ENCODE results near the gene KRTAP10-11.
"Not testable (repeated sequence)": the region's sequence is repeated elsewhere in the genome, so short reads cannot be mapped to it uniquely, and the experiment has no call there.

KRTAP10-11 gene, protein sequence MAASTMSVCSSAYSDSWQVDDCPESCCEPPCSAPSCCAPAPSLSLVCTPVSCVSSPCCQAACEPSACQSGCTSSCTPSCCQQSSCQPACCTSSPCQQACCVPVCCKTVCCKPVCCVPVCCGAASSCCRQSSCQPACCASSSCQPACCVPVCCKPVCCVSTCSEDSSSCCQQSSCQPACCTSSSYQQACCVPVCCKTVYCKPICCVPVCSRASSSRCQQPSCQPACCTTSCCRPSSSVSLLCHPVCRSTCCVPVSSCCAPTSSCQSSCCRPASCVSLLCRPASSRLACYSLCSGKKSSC

DNA sequence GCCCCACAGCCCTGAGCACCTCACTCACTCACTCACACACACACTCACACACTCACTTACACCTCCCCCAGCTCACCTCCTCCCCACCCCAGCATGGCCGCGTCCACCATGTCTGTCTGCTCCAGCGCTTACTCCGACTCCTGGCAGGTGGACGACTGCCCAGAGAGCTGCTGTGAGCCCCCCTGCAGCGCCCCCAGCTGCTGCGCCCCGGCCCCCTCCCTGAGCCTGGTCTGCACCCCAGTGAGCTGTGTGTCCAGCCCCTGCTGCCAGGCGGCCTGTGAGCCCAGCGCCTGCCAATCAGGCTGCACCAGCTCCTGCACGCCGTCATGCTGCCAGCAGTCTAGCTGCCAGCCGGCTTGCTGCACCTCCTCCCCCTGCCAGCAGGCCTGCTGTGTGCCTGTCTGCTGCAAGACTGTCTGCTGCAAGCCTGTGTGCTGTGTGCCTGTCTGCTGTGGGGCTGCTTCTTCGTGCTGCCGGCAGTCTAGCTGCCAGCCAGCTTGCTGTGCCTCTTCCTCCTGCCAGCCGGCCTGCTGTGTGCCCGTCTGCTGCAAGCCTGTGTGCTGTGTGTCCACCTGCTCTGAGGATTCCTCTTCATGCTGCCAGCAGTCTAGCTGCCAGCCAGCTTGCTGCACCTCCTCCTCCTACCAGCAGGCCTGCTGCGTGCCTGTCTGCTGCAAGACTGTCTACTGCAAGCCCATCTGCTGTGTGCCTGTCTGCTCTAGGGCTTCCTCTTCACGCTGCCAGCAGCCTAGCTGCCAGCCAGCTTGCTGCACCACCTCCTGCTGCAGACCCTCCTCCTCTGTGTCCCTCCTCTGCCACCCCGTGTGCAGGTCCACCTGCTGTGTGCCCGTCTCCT lies at the start of gene KRTAP10-11:
KRTAP10-11 (plus strand) TSS at position 49 of the 856 bp plus-strand sequence; CDS start at position 94, 45 bp downstream.
- DNase-seq = not testable (repeated sequence)

DNA sequence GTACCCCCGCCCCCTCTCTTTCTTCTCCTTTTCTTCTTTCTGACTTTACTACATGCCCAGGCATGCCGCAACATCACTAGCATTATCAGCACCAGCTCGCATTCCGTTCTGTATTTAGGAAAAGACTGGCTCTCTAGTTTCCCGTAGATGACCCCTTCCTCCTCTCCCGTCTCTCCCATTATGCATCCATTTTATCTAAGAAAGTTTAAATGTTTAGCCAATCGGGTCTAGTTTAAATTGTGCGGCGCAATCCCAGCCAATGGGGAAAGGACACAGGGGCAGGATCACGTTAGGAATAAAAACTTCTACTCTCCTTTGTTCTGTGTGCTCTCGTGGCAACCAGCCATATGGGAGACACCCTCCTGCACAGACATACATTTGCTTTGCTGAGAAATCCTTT lies 48.2 kb upstream of the KRTAP10-11 start:
- no peak for DNase-seq

DNA sequence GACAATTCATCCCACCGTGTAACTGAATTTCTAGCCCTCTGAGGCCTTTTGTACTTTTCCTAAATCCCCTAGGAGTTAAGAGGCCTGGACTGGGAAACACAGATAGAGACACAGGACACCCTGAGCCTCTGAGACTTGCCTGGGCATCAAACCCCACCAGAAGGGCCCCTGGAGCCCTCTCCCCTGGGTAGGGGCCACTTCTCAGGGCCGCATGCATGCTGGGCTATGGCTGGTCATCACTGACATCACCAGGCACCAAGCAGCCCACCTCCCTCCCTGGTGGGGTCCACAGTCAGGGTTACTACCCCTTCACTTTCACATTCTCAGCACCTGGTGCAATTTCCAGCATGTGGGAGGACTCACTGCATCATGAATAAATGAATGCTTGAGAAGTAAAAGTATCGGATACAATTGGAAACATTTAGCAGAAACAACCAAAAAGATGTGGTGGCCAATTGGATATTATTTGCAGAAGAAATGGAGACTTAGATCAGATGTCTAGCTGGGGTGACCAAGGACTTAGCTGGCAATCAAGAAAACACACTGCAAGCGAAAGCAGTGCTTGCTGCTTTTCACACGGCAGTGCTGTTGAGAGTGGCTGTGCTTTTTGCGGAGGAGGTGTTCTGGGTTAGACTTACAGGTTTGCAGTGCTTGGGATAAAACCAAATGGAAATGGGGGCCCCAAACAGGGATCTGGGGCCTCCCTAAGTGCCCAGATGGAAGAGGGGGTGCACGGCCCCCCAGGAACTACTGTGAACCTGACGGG lies 46.8 kb upstream of the KRTAP10-11 start:
- DNase-seq = no peak

DNA sequence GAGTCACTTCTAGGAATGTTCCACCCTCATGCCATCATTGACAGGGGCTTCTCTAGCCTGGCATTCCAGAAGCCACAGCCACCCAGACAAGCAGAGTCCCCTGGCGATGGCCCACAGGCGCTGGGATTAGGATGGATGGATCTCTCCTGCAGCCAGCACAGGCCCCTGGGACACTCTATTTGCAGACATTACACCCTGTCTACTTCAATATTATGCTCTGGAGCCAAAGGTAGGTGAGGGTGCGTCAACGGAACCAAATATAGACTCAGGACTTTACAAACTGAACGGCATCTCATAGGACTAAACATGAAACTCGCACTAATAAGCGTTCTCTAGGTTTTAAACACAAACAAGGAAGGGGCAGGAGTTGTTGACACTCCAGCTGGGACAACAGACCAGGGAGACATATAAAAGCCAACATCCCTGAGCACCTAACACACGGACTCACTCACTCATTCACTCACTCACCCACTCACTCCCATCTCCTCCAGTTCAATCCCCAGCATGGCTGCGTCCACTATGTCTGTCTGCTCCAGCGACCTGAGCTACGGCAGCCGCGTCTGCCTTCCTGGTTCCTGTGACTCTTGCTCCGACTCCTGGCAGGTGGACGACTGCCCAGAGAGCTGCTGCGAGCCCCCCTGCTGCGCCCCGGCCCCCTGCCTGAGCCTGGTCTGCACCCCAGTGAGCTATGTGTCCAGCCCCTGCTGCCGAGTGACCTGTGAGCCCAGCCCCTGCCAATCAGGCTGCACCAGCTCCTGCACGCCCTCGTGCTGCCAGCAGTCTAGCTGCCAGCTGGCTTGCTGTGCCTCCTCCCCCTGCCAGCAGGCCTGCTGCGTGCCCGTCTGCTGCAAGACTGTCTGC lies 45.9 kb upstream of the KRTAP10-11 start, which contains the start of gene KRTAP10-7:
KRTAP10-7 (plus strand) TSS at position 480 of the 861 bp plus-strand sequence; CDS start at position 505, 25 bp downstream.
- DNase-seq = not testable (repeated sequence)

DNA sequence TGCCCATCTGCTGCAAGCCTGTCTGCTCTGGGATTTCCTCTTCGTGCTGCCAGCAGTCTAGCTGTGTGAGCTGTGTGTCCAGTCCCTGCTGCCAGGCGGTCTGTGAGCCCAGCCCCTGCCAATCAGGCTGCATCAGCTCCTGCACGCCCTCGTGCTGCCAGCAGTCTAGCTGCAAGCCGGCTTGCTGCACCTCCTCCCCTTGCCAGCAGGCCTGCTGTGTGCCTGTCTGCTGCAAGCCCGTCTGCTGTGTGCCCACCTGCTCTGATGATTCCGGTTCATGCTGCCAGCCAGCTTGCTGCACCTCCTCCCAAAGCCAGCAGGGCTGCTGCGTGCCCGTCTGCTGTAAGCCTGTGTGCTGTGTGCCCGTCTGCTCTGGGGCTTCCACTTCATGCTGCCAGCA lies 45.1 kb upstream of the KRTAP10-11 start:
- DNase-seq = not testable (repeated sequence)

DNA sequence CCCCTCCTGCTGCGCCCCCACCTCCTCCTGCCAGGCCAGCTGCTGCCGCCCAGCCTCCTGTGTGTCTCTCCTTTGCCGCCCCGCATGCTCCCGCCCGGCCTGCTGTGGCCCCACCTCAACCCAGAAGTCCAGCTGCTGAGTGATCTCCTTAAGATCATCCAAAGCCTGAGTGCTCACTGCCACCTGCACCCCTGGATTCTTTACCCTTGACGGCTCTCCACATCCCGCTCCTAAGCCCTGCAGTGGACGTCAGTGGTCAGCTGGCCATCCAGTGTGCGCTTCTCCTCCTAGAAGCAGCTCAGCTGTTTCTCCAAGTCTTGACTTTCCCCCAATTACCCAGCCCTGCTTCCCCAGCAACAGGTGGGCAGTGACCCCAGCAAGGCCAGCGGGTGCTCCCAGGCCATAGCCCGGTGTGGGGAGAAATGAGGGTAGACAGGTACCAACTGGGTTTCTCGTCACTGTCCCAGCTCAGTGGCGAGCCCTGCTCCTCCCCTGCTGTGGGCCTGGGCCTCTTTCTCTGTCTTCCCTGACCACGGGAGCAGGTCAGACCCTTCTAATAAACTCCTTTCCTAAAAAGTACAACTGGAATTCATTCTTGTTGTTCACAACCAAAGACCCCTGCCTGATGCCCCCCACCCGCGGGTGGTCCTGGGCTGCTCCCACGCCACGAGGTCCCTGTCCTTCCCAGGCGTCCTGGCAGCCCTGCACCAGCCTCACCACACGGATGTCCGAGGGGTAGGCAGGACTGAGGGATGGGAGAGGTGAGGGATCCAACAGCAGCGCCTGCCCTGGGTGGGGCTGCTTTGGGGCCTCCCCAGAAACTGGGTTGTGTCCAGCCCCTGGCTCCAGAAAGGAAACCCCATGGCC lies 44.4 kb upstream of the KRTAP10-11 start:
- no peak for DNase-seq

DNA sequence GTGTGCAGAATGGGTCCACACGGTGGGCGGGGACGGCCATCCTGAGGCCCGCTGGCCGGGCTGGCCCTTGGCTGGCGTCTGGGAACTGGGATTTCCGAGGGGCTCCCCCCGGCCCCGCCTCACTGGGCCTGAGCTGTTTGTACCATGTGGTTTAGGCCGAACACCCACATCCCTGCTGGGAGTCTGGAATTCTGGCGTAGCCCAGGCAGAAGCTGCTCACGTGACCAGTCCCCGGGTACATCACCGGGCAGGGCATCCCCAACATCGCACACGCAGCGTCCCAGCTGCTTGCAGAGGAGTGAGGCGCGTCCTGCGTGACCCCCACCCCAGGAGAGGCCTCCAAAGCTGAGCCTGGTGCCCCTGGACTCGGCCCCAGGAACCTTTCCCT lies 43.8 kb upstream of the KRTAP10-11 start:
- DNase-seq = no peak

DNA sequence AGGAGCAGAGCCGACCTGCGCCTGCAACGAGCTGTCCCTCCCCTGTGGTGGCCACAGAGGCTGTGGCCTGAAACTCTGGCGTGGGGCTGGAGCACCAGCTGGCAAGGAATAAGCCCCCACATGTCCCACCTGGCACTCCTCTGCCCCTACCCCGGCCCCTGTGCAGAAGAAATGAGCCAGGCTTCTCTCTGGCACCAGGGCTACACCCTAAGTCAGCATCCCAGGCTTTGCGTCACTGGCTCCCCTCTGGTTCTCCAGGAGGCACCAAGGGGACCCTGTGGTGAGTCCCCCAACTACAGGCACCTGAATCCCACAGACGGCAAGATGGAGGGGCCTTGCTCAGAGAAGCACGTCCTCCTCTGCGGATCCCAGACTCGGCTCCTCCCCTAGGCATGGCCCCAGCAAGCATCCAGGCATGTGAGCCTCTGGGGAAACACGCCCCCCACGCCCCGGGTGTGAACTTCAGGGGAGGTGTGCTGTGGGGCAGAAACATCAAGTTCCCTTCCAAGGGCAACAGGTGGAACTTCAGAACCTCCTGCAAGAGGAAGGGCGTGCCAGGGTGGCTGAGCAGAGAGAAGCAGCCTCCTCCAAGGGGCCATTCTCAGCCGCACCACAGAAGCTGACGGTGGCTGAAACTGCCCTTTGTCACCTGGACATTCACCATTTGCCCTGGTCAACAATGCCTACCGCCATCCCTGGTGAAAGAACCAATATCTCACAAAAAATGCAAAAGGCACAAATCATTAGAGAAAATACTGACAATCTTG lies 42.9 kb upstream of the KRTAP10-11 start:
- no peak for DNase-seq

DNA sequence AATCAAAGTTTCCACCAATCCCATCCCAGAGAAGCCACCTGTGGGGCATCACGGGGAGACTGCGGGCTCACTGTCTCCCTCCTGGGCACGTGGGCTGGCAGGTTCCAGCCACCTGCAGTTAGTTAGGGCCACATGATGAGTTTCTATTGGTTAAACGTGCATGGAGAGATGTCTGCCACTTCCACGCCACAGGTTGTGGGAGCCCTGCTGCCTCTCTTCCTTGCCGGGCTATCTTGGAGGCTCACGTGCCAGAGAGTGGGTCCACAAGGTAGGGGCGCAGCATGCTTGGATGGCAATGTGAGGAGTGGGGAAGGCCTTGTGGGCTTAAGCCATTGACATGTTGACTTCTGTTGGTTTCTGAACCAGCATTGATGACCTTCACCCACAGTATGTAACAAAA lies 42.3 kb upstream of the KRTAP10-11 start:
- DNase-seq = no peak

DNA sequence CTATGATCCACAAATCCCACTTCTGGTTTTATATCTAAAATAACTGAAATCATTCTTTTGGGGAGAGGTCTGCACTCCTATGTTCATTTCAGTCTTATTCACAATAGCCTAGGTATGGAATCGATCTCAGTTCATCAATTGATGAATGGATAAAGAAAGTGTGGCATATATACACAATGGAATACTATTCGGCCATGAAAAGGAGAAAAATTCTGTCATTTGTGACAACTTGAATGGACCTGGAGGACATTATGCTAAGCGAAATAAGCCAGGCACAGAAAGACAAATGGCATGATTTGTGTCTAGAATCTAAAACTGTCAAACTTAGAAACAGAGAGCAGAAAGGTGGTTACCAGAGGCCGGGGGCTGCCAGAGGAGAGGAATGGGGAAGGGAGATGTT lies 39.7 kb upstream of the KRTAP10-11 start:
- no peak for DNase-seq

DNA sequence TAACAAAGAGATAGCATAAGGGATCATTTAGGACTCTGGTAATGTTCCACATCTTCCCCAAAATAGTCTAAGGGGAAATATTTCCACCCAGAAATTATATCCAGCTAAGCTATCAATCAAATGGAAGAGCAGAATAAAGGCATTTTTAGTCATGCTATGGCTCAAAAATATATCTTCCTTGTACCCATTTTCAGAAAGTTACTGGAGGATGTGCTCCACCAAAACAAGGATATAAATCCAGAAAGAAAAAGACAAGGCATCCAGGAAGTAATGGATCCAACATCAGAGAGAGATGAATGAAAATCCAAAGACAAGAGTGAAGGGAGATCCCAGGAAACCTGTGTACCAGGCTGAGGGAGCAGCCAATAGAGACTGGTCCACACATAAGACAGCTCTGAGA lies 37.0 kb upstream of the KRTAP10-11 start:
- DNase-seq = no peak

DNA sequence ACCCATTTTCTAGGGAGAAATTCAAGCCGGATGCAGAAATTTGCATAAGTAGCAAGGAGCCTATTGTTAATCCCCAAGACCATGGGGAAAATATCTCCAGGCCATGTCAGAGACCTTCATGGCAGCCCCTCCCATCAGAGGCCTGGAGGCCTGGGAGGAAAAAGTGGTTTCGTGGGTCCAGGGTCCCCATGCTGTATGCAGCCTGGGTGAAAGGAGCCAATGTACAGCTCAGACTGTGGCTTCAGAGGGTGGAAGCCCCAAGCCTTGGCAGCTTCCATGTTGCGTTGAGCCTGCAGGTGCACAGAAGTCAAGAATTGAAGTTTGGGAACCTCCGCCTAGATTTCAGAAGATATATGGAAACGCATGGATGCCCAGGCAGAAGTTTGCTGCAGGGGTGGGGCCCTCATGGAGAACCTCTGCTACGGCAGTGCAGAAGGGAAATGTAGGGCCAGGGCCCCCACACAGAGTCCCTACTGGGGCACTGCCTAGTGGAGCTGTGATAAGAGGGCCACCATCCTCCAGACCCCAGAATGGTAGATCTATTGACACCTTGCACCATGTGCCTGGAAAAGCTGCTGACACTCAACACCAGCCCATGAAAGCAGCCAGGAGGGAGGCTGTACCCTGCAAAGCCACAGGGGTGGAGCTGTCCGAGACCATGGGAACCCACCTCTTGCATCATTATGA lies 35.9 kb upstream of the KRTAP10-11 start:
- DNase-seq = not testable (repeated sequence)

DNA sequence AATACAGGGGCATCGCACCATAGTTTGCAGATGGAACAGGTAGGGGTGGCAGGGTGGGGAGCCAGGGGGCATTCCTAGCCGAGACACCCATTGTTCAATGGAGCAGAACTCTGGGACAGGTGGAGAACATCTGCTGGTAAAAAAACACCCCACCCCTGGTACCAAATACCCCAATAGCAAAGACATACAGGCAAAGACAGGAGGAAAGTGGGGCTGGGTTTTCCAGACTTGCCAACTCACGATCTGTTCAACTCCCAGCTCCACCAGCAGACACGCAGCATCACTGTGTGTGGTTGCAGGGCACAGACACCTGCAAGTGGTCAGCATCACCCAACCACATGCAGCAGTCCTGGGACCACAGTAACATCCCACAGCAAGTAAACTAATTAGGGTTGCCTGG lies 34.7 kb upstream of the KRTAP10-11 start:
- no peak for DNase-seq

DNA sequence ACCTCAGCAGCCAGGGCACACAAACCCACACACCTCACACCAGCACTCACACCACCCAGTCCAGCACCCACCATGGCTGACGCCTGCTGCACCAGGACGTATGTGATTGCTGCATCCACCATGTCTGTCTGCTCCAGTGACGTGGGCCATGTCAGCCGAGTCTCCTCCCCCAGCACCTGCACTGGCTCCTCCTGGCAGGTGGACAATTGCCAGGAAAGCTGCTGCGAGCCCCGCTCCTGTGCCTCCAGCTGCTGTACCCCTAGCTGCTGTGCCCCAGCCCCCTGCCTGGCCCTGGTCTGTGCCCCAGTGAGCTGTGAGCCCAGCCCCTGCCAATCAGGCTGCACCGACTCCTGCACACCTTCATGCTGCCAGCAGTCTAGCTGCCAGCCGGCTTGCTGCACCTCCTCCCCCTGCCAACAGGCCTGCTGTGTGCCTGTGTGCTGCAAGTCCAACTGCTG lies 34.2 kb upstream of the KRTAP10-11 start, which contains the start of gene KRTAP10-8:
KRTAP10-8 (plus strand) TSS at position 51 of the 458 bp plus-strand sequence; CDS start at position 73, 22 bp downstream.
- no peak for DNase-seq

DNA sequence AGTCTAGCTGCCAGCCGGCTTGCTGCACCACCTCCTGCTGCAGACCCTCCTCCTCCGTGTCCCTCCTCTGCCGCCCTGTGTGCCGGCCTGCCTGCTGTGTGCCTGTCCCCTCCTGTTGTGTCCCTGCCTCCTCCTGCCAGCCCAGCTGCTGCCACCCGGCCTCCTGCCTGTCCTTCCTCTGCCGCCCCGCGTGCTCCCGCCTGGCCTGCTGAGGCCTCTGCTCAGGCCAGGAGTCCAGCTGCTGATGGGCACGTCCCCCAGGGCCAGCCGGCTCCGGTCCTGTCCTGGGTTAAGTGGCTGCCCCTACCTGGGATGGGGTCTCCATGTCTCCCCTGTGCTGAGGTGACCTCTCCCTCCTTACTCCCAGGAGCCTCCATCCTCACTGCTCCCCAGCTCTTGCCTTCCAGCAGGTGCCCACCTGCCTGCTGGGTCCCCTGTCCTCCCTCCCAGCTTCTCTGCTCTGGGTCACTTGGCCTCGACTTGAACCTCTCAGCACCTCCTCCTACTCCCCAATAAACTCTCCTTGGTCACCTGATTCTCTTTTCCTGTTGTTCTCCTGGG lies 33.5 kb upstream of the KRTAP10-11 start:
- no peak for DNase-seq

DNA sequence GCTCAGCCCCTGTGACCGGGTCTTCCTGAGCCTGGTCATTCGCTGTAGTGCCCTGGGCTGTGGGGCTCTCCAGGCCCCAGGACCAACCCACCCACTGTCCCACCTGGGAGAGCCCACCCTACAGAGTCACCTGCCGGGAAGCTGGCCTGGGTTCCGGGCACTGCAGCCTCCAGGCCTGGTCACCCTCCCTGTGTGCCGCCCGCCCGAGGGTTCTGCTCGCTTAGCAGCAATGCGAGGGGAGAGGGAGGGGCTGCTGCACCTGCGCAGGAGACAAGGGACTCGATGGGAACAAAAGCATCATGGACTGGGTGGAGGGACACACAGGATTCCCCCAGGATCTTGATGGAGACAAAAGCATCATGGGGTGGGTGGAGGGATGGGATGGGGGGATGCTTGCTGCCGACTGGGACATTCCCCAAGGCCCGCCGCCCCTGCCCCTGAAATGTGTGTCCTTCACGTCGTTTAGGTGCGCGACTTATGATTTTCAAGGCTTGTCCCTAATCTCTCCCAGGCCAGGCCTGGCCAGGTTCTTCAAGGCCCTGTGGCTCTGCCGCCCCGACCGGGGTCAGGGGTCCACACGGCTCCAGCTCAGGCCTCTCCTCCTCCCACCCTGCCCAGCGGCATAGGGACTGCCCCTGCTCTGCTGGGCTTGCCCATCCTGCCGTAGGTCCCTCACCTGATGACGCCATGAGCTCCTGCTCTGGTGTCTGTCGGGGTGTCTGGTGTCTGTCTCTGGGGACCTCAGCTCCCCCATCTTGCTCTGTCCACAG lies 32.6 kb upstream of the KRTAP10-11 start:
- DNase-seq = no peak

DNA sequence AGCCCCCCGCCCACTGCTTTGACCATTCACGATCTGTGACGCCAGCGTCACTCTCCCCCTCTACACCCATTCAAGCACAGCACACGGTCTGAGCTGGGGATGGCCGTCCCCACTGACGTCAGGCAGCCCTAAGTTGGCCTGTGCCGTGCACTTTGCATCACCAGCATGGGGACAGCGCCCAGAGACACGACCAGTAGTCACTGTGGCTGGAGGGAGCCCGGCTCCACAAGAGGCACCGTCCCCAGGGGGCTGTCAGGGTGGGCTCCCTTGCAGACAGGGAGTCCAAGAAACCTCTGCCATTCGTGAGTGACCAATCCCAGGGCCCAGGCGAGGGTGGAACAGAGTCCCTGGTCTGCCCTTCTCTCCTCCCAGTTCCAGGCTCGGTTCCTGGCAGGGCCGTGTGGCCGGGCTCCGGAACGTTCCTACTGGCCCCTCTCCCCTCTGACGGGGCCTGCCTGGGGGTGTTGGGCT lies 32.0 kb upstream of the KRTAP10-11 start:
- no peak for DNase-seq

DNA sequence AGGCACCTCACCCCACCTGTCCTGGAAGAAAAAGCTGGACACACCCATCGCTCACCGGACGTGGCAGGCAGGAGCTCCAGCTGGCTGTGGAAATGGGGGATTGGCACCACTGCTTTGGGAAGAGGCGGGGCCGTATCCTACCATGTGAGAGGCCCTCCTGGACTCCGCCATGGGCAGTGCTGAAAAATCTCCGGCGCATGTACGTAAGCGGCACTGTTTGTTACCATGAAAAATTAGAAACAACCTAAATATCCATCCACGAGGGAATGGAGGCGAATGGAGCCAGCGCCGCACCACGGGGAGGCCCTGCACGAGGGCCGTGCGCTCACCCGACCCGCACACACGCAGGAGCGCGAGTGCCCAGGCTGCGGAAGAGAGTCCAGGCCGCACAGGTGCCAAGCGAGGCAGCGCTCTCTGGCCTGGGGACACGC lies 31.2 kb upstream of the KRTAP10-11 start:
- DNase-seq = no peak
